Body of pancreas (tissue), 4 donors: ENCODE data around the gene RTF2. TPM values are rescaled to one million over a fixed set of nuclear protein-coding genes. Genes with fewer than 3 reads are reported as not detected.

Experiments used
- ATAC-seq: fragments of 150-250 bp; one replicate; pipeline ENCODE4 v1.9.1; 2016
- DNase-seq, 4 donors: peaks; one replicate each; pipeline ENCODE4 v3.0.0-alpha.2; 2019
- H3K27ac ChIP-seq, 4 donors: fragments of 200-600 bp; sonication (generic); 1 replicate in 3 of 4; 2 replicates in 1 of 4; pipeline versions ENCODE4 v1.5.1 to v1.6.1; 2016 to 2019; ENCODE audit warnings: mild to moderate bottlenecking in 1 of 4, mixed read lengths in 1 of 4, moderate library complexity in 1 of 4
- H3K27me3 ChIP-seq, 2 donors: fragments of 200-600 bp; sonication (generic); one replicate each; pipeline ENCODE4 v1.6.0; 2016; ENCODE audit warnings: mild to moderate bottlenecking in 1 of 2
- H3K36me3 ChIP-seq, 2 donors: fragments of 200-600 bp; sonication (generic); replicated peaks in 1 of 2; 2 replicates each; pipeline ENCODE4 v1.5.1; 2016; ENCODE audit warnings: low read depth in 2 of 2; ENCODE audit not compliant: insufficient read depth in 1 of 2
- H3K4me1 ChIP-seq: fragments of 200-600 bp; sonication (generic); one replicate; pipeline ENCODE4 v1.6.0; 2016
- H3K4me3 ChIP-seq, 2 donors: fragments of 200-600 bp; sonication (generic); 1 replicate in 1 of 2; 2 replicates in 1 of 2; pipeline ENCODE4 v1.5.1; 2016 to 2019
- H3K9me3 ChIP-seq, 3 donors: fragments of 200-600 bp; sonication (generic); 1 replicate in 2 of 3; 2 replicates in 1 of 3; pipeline ENCODE4 v1.5.1; 2016
- CTCF ChIP-seq, 7 experiments: fragments of 450-650 bp in 4 of 7; fragments of 200-600 bp in 3 of 7; sonication (generic) in 3 of 7; IDR thresholded peaks; one replicate each; pipeline ENCODE4 v1.5.1; 2016 to 2019; ENCODE audit warnings: antibody characterized with exemption in 7 of 7
- POLR2A ChIP-seq, 3 donors: fragments of 450-650 bp; IDR thresholded peaks; one replicate each; pipeline ENCODE4 v1.6.1; 2016; ENCODE audit warnings: antibody characterized with exemption in 3 of 3, mild to moderate bottlenecking in 2 of 3
- WGBS, 2 donors: methylation state at CpG; one replicate each; pipeline ENCODE4 v1.1.5; 2017; 5-methylcytosine and 5-hydroxymethylcytosine counted together
- intact Hi-C: fragments of 100-400 bp; cut with DNase I; formaldehyde crosslinking; loops from one replicate; pipeline ENCODE4 v1.15.1; 2023
- total RNA-seq, 2 donors: library from RNA; depleted of rRNA; stranded (reverse); fragments of >200 nt; gene quantifications; one replicate each; pipeline ENCODE4 v1.1.0, GENCODE V29; 2016

The RTF2 gene
- total RNA-seq, 2 donors from 2014 or later, result 22.1 to 29.1 TPM

DNA sequence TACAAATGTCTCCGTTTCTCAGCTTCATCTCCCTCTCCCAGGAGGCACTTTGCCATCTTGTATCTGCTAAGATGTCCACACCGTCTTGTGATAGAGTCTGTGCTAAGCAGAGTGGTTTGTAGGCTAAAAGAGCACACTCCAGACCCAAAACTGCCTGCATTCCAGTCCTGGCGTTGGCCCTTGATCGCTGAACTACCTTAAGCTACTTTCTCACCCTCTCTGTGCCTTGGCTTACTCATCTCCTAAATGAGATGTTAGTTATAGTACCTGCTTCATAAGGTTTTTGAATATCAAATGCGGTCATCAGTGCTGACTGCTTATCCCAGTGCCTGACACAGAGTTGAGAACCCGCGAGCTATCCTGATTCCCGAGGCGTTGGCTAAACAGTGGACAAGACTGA lies 42.4 kb upstream of the RTF2 start:
- no peak overlapping the region for H3K27ac ChIP-seq
- WGBS, 2 donors, result 84 to 85% methylated on average over 9 of the region's 9 CpGs
- no peaks in the 10 kb centered on the region for H3K9me3 ChIP-seq
- H3K4me1 ChIP-seq, result no peaks in the 10 kb centered on the region
- ATAC-seq (no peak), DNase-seq (no peak)
- no peaks in the 10 kb centered on the region for H3K27me3 ChIP-seq
- no peaks in the 10 kb centered on the region for H3K36me3 ChIP-seq
- TF ChIP-seq POLR2A (IDR thresholded peaks at IDR 0.05), result no peak
- no peak for TF ChIP-seq CTCF (IDR thresholded peaks at IDR 0.05)
- intact Hi-C loops, result no loop called here
- no peak overlapping the region for H3K4me3 ChIP-seq

GRCh38 chr20:56426926-56427325 lies 41.5 kb upstream of the RTF2 start:
- ATAC-seq (no peak), DNase-seq (no peak)
- no peak overlapping the region for H3K27ac ChIP-seq
- H3K36me3 ChIP-seq, result no peaks in the 10 kb centered on the region
- H3K4me3 ChIP-seq, result no peak overlapping the region
- H3K4me1 ChIP-seq, result no peaks in the 10 kb centered on the region
- H3K27me3 ChIP-seq, result no peaks in the 10 kb centered on the region
- TF ChIP-seq CTCF (IDR thresholded peaks at IDR 0.05) (no peak), POLR2A (IDR thresholded peaks at IDR 0.05) (no peak)
- intact Hi-C loops, result no loop called here
- no peaks in the 10 kb centered on the region for H3K9me3 ChIP-seq

DNA sequence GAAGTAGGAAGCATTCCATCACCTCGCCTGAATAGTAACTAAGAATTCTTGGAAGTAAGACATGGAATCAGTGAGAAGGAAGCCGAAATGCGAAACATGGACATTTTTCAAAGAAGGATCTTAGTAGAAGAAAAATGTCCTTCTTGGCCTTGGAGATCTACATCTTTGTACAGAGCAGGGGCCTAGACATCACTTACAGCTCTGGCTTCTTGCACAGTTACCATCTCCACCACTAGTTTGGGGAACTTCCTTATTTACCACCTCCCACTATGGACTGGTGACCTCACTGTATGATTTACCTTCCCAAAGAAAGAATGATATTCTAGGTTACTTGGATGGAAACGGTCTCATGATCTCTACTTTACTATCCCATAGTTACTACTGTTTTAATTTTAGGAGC lies 40.6 kb upstream of the RTF2 start:
- no peaks in the 10 kb centered on the region for H3K9me3 ChIP-seq
- DNase-seq, result no peak
- TF ChIP-seq POLR2A (IDR thresholded peaks at IDR 0.05) (no peak), CTCF (IDR thresholded peaks at IDR 0.05) (no peak)
- H3K27ac ChIP-seq, result no peak overlapping the region
- H3K27me3 ChIP-seq, result no peaks in the 10 kb centered on the region
- WGBS, 2 donors, result 67 to 74% methylated on average over 4 of the region's 4 CpGs
- intact Hi-C loops, result no loop called here
- no peaks in the 10 kb centered on the region for H3K36me3 ChIP-seq
- H3K4me1 ChIP-seq, result no peaks in the 10 kb centered on the region
- H3K4me3 ChIP-seq, result no peak overlapping the region
- ATAC-seq, result no peak

- H3K36me3 ChIP-seq, result no peaks in the 10 kb centered on the region
- no peak for ATAC-seq
- no peaks in the 10 kb centered on the region for H3K9me3 ChIP-seq
- H3K4me3 ChIP-seq, result no peak overlapping the region
- no peak for TF ChIP-seq CTCF (IDR thresholded peaks at IDR 0.05)
- no peak for TF ChIP-seq POLR2A (IDR thresholded peaks at IDR 0.05)
- H3K27me3 ChIP-seq, result no peaks in the 10 kb centered on the region
- no peaks in the 10 kb centered on the region for H3K4me1 ChIP-seq
- intact Hi-C loops, result no loop called here
- H3K27ac ChIP-seq, result no peak overlapping the region
- 62 to 73% methylated on average over 5 of the region's 5 CpGs for WGBS, 2 donors
- no peak for DNase-seq
Measured at GRCh38 chr20:56428410-56428809, 40.0 kb upstream of the RTF2 start.

- Histone ChIP-seq H3K36me3 (no peaks in the 10 kb centered on the region), H3K27ac (no peak overlapping the region), H3K4me1 (no peaks in the 10 kb centered on the region), H3K9me3 (no peaks in the 10 kb centered on the region), H3K27me3 (no peaks in the 10 kb centered on the region), H3K4me3 (no peak overlapping the region)
- WGBS, 2 donors, result 48 to 60% methylated on average over 8 of the region's 8 CpGs
- ATAC-seq (no peak), DNase-seq (no peak)
- TF ChIP-seq POLR2A (IDR thresholded peaks at IDR 0.05), result no peak
- TF ChIP-seq CTCF (IDR thresholded peaks at IDR 0.05), result no peak
- intact Hi-C loops, result no loop called here
Measured at GRCh38 chr20:56428881-56429280, 39.5 kb upstream of the RTF2 start.
